IPS DF 6.9 (cell line): ENCODE data around the gene FAM9A.

Source experiments
- DNase-seq: peaks from one replicate; pipeline ENCODE4 v3.0.0-alpha.2; 2013; ENCODE audit warnings: low read depth, low spot score
- H3K27ac ChIP-seq: one replicate; pipeline ENCODE4 v1.5.1; 2013; ENCODE audit warnings: low read length, control low read depth
- H3K27me3 ChIP-seq: 2 replicates; pipeline ENCODE4 v1.6.1; 2013; ENCODE audit warnings: mild to moderate bottlenecking, low read length; ENCODE audit not compliant: control insufficient read depth, insufficient read depth
- H3K36me3 ChIP-seq: 2 replicates; pipeline ENCODE4 v1.6.1; 2013; ENCODE audit warnings: low read length; ENCODE audit not compliant: control insufficient read depth, insufficient read depth
- H3K4me1 ChIP-seq: 2 replicates; pipeline ENCODE4 v1.6.1; 2013; ENCODE audit warnings: low read length; ENCODE audit not compliant: control insufficient read depth, insufficient read depth
- H3K4me3 ChIP-seq: 2 replicates; pipeline ENCODE4 v1.5.1; 2013; ENCODE audit warnings: mild to moderate bottlenecking, low read length
- H3K9me3 ChIP-seq: 2 replicates; pipeline ENCODE4 v1.6.1; 2013; ENCODE audit warnings: low read length, inconsistent platforms; ENCODE audit not compliant: control insufficient read depth, insufficient read depth
- WGBS: extraction: QIAGEN DNeasy Blood & Tissue Kit; methylation state at CpG from one replicate; pipeline ENCODE4 v1.1.7; 2013; ENCODE audit warnings: mixed read lengths, missing lambda C conversion rate; ENCODE audit not compliant: insufficient read length, insufficient coverage; 5-methylcytosine and 5-hydroxymethylcytosine counted together

FAM9A gene

DNA sequence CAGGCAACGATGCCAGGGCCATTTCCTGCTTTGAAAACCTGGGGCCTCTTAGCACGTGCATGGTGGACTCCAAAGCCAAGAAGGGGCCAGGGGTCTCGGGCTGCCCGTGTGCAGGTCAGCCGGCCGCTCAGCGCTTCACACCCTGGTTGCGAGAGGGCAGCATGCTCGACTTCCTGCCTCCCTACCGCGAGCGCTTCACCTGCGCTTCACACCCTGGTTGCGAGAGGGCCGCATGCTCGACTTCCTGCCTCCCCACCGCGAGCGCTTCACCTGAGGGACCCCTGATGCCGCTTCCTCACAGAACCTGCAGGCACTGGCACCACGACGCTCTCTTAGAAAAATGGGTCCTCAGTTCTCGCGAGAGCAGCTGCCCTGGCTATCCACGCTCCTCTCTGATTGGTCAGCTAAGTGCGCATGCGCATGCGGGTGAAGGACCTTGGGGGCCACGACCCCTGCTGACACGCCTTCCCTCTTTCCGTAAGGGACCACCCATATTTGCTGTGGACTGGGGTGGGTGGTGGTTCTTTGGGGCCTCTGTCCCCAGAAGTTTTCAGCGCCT is at the start of gene FAM9A:
TSS of gene FAM9A (minus strand) at position 343 of the 559 bp plus-strand sequence. CDS start 1,212 bp downstream, outside the sequence.
- H3K4me3 ChIP-seq: no peak within 1 kb of the TSS
- WGBS: no CpG with 5 or more reads among the region's 32 CpGs
- H3K27me3 ChIP-seq: no peaks in the 10 kb centered on the region
- no peak within 1 kb of the TSS for H3K27ac ChIP-seq
- DNase-seq: no peak
- H3K9me3 ChIP-seq: no peaks in the 10 kb centered on the region
- H3K36me3 ChIP-seq: no peaks in the 10 kb centered on the region
- no peaks in the 10 kb centered on the region for H3K4me1 ChIP-seq

DNA sequence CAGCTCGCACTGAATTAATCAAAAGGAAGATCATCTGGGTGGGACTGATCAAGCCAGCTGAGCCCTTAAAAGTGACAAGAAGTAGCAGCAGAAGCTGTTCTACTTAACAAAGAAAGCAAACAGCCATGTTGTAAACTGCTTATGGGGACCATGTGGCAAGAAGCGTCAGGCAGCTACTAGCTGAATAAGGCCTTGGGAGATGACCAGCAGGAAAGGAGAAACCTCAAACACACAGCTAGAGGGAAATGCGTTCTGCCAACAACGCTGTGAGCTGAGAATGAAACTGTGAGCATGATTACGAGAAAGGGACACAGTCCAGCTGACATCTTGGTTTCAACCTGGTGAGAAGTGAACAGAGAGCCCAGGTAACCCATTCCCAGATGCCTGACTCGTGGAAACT is 49.3 kb upstream of the FAM9A start:
- no peak overlapping the region for H3K4me3 ChIP-seq
- H3K27me3 ChIP-seq: no peaks in the 10 kb centered on the region
- H3K9me3 ChIP-seq: no peaks in the 10 kb centered on the region
- H3K36me3 ChIP-seq: no peaks in the 10 kb centered on the region
- H3K27ac ChIP-seq: no peak overlapping the region
- no peak for DNase-seq
- H3K4me1 ChIP-seq: no peaks in the 10 kb centered on the region
- no CpG with 5 or more reads among the region's 6 CpGs for WGBS

DNA sequence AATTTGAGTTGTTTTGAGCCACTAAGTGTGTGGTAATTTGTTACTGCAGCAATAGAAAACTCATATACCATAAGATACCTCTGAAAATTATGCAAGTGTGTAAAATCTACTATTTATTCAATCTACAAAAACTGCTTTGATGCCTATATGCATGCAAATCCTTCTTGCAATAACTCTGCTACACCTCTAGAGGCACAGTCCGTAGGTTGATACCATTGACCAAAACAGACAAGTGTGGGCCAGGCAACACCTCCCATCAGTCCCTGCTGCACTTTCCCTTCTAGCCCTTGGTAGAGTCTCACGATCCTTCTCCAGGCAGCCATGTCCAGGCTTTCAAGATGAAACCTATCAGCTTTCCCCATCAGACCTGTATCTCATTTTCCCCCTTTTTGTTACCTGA is 48.8 kb upstream of the FAM9A start:
- H3K27ac ChIP-seq: no peak overlapping the region
- WGBS: no CpG with 5 or more reads among the region's 2 CpGs

DNA sequence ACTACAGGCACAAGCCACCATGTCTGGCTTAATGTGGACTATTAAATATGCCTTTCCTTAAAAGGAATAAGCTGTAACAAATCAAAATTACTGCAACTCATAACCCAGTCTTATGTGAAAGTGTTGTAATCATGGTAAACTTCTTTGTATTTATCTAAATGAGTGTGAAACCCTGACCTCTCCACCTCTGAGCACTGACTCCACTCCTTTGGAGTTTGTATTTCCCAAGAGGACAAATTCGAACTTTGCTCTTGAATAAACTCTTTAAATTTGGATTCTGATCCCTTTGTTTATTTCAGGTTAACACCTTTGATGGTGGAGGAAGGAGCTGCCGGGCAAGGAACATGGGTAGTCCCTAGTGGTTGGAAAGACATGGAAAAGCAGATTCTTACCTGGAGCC is 48.3 kb upstream of the FAM9A start:
- Histone ChIP-seq H3K27ac (no peak overlapping the region), H3K27me3 (no peaks in the 10 kb centered on the region), H3K4me1 (no peaks in the 10 kb centered on the region), H3K9me3 (no peaks in the 10 kb centered on the region), H3K4me3 (no peak overlapping the region), H3K36me3 (no peaks in the 10 kb centered on the region)
- DNase-seq: no peak
- no CpG with 5 or more reads among the region's 2 CpGs for WGBS

More for the DNA sequence above, 48.8 kb upstream of the FAM9A start:
- Histone ChIP-seq H3K4me3 (no peak overlapping the region), H3K36me3 (no peaks in the 10 kb centered on the region), H3K27me3 (no peaks in the 10 kb centered on the region), H3K9me3 (no peaks in the 10 kb centered on the region), H3K4me1 (no peaks in the 10 kb centered on the region)
- no peak for DNase-seq

DNA sequence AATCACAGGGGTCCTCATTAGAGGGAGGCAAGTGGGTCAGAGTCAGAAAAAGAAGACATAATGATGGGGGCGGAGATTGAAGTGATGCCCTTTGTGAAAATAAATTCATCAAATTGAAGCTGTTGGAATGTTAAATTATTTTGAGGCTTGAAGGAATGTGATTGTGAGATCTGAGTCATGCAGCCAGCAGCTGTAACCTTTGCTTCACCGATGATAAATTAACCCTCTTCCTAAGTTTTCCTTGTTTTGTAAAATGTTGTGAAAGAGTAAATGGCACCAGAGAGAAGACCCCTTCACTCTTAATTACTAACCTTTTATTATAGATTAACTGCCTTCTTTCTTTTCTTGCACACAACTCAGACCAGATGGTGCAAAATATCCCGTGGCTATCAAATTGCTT is 47.7 kb upstream of the FAM9A start:
- Histone ChIP-seq H3K36me3 (no peaks in the 10 kb centered on the region), H3K4me1 (no peaks in the 10 kb centered on the region), H3K27me3 (no peaks in the 10 kb centered on the region), H3K4me3 (no peak overlapping the region), H3K27ac (no peak overlapping the region), H3K9me3 (no peaks in the 10 kb centered on the region)
- no peak for DNase-seq
- no CpG with 5 or more reads among the region's 3 CpGs for WGBS

DNA sequence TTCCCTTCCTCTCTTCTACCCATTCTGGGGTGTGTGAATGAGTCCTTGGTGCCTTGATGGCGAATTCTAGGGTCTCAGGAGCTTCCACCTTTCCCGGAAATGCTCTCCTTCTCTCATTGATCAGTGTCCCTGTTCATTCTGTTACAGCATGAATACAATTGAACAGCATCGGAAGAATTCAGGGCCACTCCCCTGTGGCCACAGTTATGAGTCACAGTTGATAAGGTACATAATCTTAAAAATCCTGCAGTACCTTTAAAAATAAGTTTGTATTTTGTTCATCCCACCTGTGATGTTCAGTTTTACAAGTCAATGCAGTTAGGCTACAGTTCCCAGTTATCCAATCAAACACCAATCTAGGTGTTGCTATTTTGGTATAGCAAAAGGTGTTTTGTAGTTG is 47.3 kb upstream of the FAM9A start:
- WGBS: no CpG with 5 or more reads among the region's 3 CpGs
- Histone ChIP-seq H3K36me3 (no peaks in the 10 kb centered on the region), H3K27ac (no peak overlapping the region), H3K9me3 (no peaks in the 10 kb centered on the region), H3K4me3 (no peak overlapping the region), H3K27me3 (no peaks in the 10 kb centered on the region), H3K4me1 (no peaks in the 10 kb centered on the region)
- no peak for DNase-seq

DNA sequence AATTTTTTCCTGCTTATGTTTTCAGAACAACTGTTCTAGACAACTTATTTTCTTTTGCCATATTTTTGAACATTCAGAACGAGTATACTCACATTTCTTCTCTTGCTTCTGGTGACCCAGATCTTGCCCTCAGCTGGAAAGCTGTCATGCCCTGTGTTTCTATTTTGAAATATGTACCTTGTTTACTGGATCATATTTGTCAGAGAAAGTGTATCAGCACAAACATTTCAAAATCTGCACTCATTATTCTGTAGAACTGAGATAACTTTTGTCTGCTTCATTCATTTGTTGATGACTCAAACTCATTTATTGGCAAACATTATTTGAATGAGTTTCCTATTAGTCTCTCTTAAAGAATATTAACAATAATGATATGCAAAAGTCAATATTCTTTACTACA is 46.2 kb upstream of the FAM9A start:
- H3K27ac ChIP-seq: no peak overlapping the region
- no peak for DNase-seq
- H3K4me3 ChIP-seq: no peak overlapping the region
- H3K4me1 ChIP-seq: no peaks in the 10 kb centered on the region
- H3K36me3 ChIP-seq: no peaks in the 10 kb centered on the region
- WGBS: no CpG with 5 or more reads among the region's 1 CpG
- no peaks in the 10 kb centered on the region for H3K27me3 ChIP-seq
- no peaks in the 10 kb centered on the region for H3K9me3 ChIP-seq

DNA sequence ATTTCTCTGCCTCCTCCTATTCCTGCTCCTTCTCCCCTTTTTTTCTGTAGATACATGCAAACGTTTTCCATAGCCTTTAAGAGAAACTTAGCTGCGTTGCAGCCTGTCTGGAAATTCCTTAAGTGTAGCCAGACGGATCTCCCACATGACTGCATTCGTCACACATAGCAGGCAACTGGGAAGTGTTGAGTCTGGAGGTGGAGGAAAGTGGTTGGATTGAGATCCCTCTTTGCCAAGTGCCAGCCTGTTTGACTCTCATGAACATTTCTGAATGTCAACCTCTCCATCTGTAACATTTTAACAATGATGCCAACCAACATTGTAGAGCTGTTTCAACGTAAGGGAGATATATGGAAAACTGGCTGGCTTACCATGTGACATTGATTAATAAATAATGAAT is 45.1 kb upstream of the FAM9A start:
- DNase-seq: no peak
- Histone ChIP-seq H3K4me3 (no peak overlapping the region), H3K4me1 (no peaks in the 10 kb centered on the region), H3K36me3 (no peaks in the 10 kb centered on the region), H3K27me3 (no peaks in the 10 kb centered on the region), H3K9me3 (no peaks in the 10 kb centered on the region), H3K27ac (no peak overlapping the region)
- no CpG with 5 or more reads among the region's 5 CpGs for WGBS

DNA sequence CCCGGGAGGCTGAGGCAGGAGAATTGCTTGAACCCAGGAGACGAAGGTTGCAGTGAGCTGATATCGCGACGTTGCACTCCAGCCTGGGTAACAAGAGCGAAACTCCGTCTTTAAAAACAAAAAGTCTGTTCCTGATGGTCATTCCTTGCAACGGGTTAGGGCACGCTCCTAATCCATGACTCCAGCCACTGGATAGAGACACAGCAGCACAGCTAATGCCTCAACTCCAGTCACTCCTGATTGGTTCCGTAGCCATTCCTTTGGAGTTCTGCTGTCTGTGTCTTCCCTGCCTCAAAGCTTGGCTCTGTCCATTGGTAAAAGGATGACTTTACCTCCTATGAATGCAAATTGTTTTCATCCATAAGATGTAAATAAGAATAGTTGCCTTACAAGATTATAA is 44.3 kb upstream of the FAM9A start:
- H3K36me3 ChIP-seq: no peaks in the 10 kb centered on the region
- H3K27me3 ChIP-seq: no peaks in the 10 kb centered on the region
- H3K4me1 ChIP-seq: no peaks in the 10 kb centered on the region
- DNase-seq: no peak
- H3K9me3 ChIP-seq: no peaks in the 10 kb centered on the region
- no peak overlapping the region for H3K27ac ChIP-seq
- no peak overlapping the region for H3K4me3 ChIP-seq
- no CpG with 5 or more reads among the region's 10 CpGs for WGBS

DNA sequence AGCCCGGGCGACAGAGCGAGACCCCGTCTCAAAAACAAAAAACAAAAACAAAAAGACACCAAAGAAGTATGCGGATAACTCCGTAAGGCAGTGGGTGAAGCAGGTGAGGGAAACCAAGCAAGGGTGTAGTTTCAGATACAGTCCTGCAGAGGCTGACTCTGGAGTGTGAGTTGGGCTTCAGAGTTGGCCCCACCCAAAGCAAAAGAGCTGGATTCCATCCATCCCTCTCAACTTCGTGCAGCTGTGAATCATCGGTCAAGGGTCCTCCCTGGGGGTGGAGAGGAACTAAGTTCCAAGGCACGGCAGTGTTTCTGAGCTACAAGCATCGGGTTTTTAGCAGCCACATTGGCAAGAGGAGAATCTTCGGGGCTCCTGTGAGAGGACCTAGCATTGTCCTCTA is 43.9 kb upstream of the FAM9A start:
- H3K4me3 ChIP-seq: no peak overlapping the region
- H3K9me3 ChIP-seq: no peaks in the 10 kb centered on the region
- no peaks in the 10 kb centered on the region for H3K36me3 ChIP-seq
- no peaks in the 10 kb centered on the region for H3K4me1 ChIP-seq
- no peaks in the 10 kb centered on the region for H3K27me3 ChIP-seq
- no CpG with 5 or more reads among the region's 11 CpGs for WGBS
- no peak for DNase-seq
- no peak overlapping the region for H3K27ac ChIP-seq

DNA sequence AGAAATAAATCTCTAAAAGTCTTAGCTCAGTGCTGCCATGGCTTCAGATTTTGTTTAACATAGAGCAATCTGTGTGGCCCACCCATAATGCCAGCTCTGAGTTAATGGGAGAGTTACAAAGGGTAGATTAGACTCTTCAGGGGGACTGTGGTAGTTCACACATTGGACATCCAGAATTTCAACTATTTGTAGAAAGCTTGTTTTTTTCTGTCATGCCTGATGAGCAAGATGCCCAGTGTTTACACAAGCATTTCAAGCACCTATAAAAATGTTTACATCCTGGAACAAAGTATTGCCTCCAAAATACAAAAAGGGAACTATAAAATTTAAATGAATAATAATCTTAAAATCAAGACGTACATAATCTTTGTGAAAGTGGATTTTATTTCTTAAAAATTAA is 43.0 kb upstream of the FAM9A start:
- Histone ChIP-seq H3K4me1 (no peaks in the 10 kb centered on the region), H3K27me3 (no peaks in the 10 kb centered on the region), H3K36me3 (no peaks in the 10 kb centered on the region), H3K9me3 (no peaks in the 10 kb centered on the region), H3K27ac (no peak overlapping the region), H3K4me3 (no peak overlapping the region)
- DNase-seq: no peak
- no CpG with 5 or more reads among the region's 1 CpG for WGBS
